ENCODE measurements around the gene IFNA13. TPM values are rescaled to one million over a fixed set of nuclear protein-coding genes. Genes with fewer than 3 reads are reported as not detected.

The IFNA13 gene
- total RNA-seq (2021), result not detected in 3 replicates
- not detected for Bru-seq, nascent RNA
- long read RNA-seq, experiment 1, result 0 reads
- long read RNA-seq, experiment 2, result 0 reads
- long read RNA-seq, experiment 3, result 0 reads

DNA sequence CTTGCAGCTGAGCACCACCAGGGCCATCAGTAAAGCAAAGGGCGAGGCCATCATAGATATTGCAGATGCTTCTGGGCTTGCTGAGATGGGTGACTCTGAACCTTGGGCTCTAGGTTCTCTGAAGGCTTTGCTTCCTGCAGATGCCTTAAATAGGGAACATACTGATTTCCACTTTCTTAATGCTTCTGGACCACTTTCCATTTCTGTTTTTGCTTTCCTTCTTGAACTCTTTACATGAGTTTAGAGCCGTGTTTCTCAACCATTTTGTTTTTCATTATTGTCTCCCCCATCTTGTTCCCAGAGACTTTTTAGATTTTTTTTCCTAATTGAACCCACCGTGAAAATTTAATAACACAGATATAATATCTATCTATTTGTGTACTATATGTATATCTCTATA, at the start of gene IFNA13:
IFNA13 (minus strand) TSS at position 101 of the 400 bp plus-strand sequence; CDS start at position 54, 47 bp downstream.
- DNase-seq (ENCODE audit: low spot score), result no peak
- Mint-ChIP-seq H3K9me3 (no peaks in the 10 kb centered on the region), H3K36me3 (no peaks in the 10 kb centered on the region), H3K4me1 (no peaks in the 10 kb centered on the region), H3K27ac (no peak within 1 kb of the TSS), H3K4me3 (no peak within 1 kb of the TSS), H3K27me3 (ENCODE audit: low read depth) (no peaks in the 10 kb centered on the region)
- CTCF ChIA-PET, result no interaction called here
- no peak for ATAC-seq
- POLR2A ChIA-PET, result no interaction called here
- TF ChIP-seq ELF4 (CRISPR knock-in tag; IDR thresholded peaks at IDR 0.05; ENCODE audit: low read depth) (no peak), PRRX2 (CRISPR knock-in tag; IDR thresholded peaks at IDR 0.05) (no peak), ZNF263 (CRISPR knock-in tag; IDR thresholded peaks at IDR 0.05; ENCODE audit: low read depth) (no peak), EMX1 (CRISPR knock-in tag; IDR thresholded peaks at IDR 0.05) (no peak), ZNF671 (CRISPR knock-in tag; IDR thresholded peaks at IDR 0.05) (no peak), CREB1 (CRISPR knock-in tag; IDR thresholded peaks at IDR 0.05) (no peak), OVOL2 (CRISPR knock-in tag; IDR thresholded peaks at IDR 0.05; ENCODE audit: borderline replicate concordance) (no peak), GTF2I (CRISPR knock-in tag; conservative IDR thresholded peaks at IDR 0.05) (no peak), JUN (CRISPR knock-in tag; IDR thresholded peaks at IDR 0.05) (no peak), TEAD4 (CRISPR knock-in tag; IDR thresholded peaks at IDR 0.05) (no peak), NR3C1 (CRISPR knock-in tag; conservative IDR thresholded peaks at IDR 0.05; ENCODE audit: low read depth) (no peak), MXD4 (CRISPR knock-in tag; IDR thresholded peaks at IDR 0.05; ENCODE audit: borderline replicate concordance) (no peak)
- TF ChIP-seq, protein P1, sequence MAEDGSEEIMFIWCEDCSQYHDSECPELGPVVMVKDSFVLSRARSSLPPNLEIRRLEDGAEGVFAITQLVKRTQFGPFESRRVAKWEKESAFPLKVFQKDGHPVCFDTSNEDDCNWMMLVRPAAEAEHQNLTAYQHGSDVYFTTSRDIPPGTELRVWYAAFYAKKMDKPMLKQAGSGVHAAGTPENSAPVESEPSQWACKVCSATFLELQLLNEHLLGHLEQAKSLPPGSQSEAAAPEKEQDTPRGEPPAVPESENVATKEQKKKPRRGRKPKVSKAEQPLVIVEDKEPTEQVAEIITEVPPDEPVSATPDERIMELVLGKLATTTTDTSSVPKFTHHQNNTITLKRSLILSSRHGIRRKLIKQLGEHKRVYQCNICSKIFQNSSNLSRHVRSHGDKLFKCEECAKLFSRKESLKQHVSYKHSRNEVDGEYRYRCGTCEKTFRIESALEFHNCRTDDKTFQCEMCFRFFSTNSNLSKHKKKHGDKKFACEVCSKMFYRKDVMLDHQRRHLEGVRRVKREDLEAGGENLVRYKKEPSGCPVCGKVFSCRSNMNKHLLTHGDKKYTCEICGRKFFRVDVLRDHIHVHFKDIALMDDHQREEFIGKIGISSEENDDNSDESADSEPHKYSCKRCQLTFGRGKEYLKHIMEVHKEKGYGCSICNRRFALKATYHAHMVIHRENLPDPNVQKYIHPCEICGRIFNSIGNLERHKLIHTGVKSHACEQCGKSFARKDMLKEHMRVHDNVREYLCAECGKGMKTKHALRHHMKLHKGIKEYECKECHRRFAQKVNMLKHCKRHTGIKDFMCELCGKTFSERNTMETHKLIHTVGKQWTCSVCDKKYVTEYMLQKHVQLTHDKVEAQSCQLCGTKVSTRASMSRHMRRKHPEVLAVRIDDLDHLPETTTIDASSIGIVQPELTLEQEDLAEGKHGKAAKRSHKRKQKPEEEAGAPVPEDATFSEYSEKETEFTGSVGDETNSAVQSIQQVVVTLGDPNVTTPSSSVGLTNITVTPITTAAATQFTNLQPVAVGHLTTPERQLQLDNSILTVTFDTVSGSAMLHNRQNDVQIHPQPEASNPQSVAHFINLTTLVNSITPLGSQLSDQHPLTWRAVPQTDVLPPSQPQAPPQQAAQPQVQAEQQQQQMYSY (CRISPR knock-in tag; IDR thresholded peaks at IDR 0.05), result no peak
- TF ChIP-seq, protein P2, sequence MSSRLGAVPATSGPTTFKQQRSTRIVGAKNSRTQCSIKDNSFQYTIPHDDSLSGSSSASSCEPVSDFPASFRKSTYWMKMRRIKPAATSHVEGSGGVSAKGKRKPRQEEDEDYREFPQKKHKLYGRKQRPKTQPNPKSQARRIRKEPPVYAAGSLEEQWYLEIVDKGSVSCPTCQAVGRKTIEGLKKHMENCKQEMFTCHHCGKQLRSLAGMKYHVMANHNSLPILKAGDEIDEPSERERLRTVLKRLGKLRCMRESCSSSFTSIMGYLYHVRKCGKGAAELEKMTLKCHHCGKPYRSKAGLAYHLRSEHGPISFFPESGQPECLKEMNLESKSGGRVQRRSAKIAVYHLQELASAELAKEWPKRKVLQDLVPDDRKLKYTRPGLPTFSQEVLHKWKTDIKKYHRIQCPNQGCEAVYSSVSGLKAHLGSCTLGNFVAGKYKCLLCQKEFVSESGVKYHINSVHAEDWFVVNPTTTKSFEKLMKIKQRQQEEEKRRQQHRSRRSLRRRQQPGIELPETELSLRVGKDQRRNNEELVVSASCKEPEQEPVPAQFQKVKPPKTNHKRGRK (CRISPR knock-in tag; IDR thresholded peaks at IDR 0.05; ENCODE audit: borderline replicate concordance), result no peak
- TF ChIP-seq, protein P3, sequence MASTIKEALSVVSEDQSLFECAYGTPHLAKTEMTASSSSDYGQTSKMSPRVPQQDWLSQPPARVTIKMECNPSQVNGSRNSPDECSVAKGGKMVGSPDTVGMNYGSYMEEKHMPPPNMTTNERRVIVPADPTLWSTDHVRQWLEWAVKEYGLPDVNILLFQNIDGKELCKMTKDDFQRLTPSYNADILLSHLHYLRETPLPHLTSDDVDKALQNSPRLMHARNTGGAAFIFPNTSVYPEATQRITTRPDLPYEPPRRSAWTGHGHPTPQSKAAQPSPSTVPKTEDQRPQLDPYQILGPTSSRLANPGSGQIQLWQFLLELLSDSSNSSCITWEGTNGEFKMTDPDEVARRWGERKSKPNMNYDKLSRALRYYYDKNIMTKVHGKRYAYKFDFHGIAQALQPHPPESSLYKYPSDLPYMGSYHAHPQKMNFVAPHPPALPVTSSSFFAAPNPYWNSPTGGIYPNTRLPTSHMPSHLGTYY (CRISPR knock-in tag; IDR thresholded peaks at IDR 0.05), result no peak
- TF ChIP-seq, protein P4, sequence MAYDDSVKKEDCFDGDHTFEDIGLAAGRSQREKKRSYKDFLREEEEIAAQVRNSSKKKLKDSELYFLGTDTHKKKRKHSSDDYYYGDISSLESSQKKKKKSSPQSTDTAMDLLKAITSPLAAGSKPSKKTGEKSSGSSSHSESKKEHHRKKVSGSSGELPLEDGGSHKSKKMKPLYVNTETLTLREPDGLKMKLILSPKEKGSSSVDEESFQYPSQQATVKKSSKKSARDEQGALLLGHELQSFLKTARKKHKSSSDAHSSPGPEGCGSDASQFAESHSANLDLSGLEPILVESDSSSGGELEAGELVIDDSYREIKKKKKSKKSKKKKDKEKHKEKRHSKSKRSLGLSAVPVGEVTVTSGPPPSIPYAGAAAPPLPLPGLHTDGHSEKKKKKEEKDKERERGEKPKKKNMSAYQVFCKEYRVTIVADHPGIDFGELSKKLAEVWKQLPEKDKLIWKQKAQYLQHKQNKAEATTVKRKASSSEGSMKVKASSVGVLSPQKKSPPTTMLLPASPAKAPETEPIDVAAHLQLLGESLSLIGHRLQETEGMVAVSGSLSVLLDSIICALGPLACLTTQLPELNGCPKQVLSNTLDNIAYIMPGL (CRISPR knock-in tag; IDR thresholded peaks at IDR 0.05), result no peak
- TF ChIP-seq, protein P5, sequence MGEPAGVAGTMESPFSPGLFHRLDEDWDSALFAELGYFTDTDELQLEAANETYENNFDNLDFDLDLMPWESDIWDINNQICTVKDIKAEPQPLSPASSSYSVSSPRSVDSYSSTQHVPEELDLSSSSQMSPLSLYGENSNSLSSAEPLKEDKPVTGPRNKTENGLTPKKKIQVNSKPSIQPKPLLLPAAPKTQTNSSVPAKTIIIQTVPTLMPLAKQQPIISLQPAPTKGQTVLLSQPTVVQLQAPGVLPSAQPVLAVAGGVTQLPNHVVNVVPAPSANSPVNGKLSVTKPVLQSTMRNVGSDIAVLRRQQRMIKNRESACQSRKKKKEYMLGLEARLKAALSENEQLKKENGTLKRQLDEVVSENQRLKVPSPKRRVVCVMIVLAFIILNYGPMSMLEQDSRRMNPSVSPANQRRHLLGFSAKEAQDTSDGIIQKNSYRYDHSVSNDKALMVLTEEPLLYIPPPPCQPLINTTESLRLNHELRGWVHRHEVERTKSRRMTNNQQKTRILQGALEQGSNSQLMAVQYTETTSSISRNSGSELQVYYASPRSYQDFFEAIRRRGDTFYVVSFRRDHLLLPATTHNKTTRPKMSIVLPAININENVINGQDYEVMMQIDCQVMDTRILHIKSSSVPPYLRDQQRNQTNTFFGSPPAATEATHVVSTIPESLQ (CRISPR knock-in tag; IDR thresholded peaks at IDR 0.05), result no peak
- TF ChIP-seq, protein P6, sequence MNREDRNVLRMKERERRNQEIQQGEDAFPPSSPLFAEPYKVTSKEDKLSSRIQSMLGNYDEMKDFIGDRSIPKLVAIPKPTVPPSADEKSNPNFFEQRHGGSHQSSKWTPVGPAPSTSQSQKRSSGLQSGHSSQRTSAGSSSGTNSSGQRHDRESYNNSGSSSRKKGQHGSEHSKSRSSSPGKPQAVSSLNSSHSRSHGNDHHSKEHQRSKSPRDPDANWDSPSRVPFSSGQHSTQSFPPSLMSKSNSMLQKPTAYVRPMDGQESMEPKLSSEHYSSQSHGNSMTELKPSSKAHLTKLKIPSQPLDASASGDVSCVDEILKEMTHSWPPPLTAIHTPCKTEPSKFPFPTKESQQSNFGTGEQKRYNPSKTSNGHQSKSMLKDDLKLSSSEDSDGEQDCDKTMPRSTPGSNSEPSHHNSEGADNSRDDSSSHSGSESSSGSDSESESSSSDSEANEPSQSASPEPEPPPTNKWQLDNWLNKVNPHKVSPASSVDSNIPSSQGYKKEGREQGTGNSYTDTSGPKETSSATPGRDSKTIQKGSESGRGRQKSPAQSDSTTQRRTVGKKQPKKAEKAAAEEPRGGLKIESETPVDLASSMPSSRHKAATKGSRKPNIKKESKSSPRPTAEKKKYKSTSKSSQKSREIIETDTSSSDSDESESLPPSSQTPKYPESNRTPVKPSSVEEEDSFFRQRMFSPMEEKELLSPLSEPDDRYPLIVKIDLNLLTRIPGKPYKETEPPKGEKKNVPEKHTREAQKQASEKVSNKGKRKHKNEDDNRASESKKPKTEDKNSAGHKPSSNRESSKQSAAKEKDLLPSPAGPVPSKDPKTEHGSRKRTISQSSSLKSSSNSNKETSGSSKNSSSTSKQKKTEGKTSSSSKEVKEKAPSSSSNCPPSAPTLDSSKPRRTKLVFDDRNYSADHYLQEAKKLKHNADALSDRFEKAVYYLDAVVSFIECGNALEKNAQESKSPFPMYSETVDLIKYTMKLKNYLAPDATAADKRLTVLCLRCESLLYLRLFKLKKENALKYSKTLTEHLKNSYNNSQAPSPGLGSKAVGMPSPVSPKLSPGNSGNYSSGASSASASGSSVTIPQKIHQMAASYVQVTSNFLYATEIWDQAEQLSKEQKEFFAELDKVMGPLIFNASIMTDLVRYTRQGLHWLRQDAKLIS (CRISPR knock-in tag; IDR thresholded peaks at IDR 0.05; ENCODE audit: borderline replicate concordance), result no peak
